Measurements from ENCODE around the gene SYK. TPM values are rescaled to one million over a fixed set of nuclear protein-coding genes. Genes with fewer than 3 reads are reported as not detected.
A peak's percentile ranks its signal among the peaks of the same experiment; 100 is the strongest.
"Not testable (repeated sequence)": the region's sequence is repeated elsewhere in the genome, so short reads cannot be mapped to it uniquely, and the experiment has no call there.

Gene SYK
- polyA plus RNA-seq (2013, experiment 1 of 2; ENCODE audit: insufficient read length) = 0.04 TPM
- polyA plus RNA-seq (2013, experiment 2 of 2; ENCODE audit: insufficient read length) = 0.23 TPM

DNA sequence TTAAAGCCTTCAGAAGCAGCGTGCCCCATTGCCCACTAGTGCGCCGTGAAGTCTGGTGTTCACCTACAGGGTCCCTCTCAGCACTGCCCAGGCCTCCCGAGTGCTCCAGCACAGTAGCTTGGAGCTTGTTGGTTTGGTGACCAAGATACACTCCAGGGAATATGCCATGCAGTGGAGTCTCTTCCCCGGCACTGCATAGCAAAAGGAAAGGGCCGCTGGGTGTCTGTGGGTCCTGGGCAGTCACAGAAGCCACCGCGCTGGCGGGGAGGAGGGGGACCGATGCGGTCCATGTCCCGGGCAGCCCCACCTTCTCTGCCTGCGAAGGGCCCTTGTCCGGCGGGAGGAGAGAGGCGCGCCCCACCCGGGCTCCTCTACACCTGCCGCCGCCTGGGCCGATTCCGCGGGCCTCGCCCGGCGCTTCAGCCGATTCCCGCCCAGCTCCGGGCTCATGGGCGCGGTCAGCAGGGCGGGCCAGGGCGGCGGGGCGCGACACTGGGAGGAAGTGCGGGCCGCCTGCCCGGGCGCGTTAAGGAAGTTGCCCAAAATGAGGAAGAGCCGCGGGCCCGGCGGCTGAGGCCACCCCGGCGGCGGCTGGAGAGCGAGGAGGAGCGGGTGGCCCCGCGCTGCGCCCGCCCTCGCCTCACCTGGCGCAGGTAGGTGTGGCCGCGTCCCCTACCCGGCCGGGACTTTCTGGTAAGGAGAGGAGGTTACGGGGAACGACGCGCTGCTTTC lies at the start of gene SYK:
Gene SYK, plus strand, starts transcription at position 579 of the 732 bp plus-strand sequence. CDS start 42,080 bp downstream, outside the sequence.
- no peak for DNase-seq

DNA sequence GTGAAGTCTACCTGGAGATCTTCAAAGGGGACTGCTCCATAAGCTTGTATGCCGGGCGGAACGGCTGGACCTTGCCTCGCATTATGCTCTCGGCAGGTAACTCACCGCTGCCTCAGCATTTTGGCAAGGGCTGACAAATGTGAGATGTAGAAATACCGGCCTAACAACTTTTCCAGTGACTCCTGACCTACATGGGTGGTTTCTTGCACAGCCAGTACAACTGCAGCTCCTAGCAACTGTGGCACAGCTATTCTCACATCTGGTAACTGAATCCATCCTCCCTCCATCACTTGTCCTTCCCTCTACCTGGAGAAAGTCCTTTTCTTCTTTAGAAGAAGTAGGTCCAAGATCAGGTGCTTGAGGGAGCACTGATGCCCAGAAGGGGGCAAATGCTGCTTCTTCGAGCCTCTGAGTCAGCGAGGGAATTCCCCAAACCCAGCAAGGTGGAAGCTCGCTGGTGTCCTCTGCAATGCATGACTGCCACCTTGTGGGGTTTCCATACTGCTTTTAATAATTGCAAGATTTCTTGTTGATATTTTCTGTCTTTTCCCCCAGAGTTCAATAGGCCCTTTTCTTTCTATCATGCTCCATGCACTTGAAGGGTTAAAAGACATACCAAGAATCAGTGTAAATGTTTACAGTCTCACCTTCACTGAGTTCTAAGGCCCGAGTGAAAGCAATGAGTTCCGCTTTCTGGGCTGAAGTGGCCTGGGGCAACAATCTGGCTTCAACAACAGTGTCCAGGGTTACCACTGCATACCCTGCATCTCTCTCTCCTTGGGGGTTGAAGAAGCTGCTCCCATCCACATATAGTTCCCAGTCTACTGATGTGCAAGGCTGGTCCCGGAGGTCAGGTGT lies 45.9 kb upstream of the SYK start:
- peak; percentile 43 for DNase-seq

DNA sequence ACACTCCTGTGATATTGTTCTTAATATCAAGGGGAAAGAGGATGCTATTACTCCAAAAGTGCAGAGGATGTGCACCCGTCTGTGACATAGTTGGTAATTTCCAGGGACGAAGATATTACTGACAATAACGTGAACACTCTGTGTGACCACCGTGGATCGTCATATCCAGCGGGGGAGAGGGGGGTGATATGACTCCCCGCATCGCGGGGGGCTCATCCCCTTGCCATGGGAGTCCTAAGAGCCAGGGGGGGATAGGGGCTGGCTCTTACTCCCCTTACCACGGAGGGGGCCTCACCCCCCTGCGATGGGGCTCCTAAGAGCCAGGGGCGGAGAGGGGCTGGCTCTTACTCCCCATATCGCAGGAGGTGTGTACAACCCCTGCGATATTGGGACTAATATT lies 41.0 kb upstream of the SYK start:
- not testable (repeated sequence) for DNase-seq

DNA sequence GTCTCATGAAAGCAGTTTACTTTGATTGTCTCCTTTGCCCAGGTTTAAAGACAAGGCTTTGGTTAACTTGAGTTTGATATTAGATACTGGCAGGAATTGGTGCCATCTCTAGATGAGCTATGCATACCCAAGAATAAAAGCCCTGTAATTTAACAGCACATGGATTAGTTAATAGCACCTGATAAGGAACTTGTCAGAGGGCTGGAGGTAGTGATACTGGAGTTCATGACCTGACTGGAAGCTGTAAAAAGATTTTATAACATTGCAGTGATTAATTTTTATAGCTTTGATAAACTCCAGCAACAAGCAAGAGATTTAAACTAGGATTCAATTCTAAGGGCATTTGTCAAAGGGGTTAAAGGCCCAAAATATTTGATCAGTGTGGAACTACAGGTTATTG lies 34.9 kb upstream of the SYK start:
- no peak for DNase-seq

DNA sequence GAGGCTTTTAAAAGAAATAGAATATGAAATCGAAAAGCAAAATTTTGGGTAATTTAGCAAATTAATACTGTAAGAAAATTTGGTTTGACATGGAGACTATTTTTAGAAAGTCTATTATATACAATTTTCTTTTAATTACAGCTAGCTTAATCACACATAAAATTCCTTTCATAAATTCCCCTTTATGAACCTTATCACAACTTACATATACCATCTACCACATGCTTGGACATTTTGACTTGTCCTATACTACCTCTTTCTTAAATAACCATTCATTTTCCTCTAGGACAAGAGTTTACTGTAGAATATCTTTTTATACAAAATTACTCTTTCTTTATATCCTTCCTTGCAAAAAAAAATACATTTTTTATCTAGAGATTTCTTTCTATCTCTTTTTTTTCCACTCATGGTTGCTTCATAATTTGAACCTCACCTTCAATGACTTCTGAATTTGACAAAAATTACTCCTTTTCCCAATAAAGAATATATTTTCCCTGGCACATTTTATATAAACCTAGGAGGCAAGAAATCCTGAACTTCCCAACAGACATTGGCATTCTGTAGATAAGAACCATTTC lies 34.0 kb upstream of the SYK start:
- DNase-seq = no peak

DNA sequence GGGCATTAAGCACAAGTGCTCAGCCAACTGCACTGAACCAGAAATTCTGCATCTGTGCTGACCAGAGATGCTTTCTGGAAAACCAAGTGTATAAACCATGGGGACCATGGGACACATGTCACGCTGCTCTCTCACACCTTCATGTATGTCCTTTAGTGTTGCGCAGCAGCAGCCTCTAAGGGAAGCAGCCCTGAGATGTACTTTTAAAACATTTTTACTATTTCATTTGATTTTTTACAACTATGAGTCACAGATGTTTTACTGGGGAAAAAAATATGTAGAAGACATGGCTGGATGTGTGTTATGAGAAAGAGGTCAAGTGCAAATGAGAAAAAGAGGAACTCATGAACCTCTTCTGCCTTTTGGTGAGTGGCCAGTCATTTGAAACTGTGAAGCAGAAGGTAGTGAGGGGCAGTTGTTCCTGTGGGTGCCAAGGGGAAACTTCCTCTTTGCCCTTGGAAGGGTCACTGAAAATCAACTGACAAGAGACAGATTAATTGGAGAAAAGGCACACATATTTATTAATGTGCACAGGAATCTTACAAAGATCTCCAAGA lies 31.4 kb upstream of the SYK start:
- no peak for DNase-seq

DNA sequence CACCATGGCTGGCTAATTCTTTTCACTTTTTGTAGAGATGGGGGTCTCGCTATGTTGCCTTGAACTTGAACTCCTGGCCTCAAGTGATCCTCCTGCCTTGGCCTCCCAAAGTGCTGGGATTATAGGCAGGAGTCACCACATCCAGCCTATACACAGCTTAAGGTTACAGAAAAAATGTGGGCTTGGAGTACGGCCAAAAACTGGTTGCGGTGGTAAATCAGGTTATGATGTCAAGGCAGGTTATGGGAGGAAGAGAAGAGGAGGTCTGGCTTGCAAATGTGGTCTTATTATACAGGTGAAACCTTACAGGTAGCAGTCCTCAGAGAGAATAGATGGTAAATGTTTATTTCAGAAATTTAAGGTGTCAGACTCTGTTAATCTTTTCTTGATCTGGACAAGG lies 30.7 kb upstream of the SYK start:
- DNase-seq = no peak

DNA sequence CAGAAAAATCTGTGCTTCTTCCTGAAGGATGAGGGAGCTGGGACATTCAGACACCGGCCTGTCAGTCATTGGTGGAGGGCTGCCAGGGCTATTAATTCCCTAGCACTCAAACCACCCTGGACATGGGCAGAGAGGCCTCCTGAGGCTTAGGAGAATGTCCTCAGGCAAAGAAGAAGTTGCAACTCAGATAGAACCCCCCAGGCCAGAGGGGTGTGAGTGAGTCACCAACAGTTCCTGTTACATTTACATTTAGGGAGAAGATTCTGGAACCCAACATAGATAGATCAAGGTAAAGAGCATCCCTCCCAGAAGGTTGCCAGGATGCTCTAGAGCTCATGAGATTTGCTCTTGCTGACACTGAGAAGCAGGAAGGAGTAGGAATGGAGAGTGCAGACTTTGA lies 29.2 kb upstream of the SYK start:
- no peak for DNase-seq

DNA sequence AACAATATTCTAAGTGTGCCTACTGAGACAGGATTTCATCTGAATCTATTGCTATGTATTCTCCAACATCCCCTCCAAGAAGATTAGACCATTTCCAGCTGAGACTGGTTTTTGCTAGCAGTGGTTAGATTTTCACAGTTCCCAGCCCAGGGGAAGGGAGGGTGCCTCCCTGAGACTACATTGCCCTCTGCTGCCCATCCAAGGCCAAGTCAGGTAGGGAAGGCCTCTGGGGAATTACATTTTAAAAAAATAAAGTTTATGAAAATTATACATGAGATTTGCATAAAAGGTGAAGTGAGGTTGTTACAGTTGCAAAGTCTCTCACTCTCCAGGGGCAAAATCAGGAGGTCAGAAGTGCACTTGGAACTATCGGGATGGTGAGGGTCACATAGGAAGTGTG lies 28.0 kb upstream of the SYK start:
- DNase-seq = no peak

DNA sequence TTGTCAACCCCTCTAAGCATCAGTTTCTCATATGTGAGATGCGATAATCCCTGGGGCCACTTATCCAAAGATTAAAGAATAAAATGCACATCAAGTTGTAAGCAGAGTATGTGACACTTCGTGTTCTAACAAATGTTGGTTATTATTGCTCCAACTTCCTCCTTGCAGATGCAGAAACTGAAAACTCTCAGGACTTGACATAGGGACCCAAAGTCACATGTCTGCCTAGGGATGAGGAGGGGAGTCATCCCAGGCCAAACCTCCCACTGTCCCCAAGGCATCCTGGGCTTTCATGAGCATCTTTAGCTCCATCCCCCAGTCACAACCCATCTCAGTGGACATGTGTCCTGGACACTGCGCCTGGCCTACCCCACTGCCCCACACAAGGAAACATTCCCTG lies 27.5 kb upstream of the SYK start:
- DNase-seq = no peak

DNA sequence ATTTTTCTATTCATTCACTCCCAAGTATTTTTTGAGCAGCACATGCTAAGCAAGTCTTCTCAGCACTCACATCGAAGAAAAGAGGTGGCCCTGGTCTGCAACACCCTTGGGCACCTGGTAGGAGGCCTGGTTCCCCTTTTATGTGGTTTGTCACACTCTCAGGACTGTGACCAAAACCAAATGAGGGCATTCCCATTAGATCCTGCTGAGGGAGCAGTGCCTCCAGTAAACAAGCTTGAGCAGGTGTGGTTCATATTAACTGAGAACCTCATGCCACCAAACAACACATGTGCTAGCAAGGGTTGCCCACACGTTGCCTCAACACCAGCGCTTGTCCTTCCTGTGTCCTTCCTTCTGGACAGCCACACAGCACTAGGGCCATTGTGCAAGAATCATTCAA lies 26.9 kb upstream of the SYK start:
- no peak for DNase-seq

DNA sequence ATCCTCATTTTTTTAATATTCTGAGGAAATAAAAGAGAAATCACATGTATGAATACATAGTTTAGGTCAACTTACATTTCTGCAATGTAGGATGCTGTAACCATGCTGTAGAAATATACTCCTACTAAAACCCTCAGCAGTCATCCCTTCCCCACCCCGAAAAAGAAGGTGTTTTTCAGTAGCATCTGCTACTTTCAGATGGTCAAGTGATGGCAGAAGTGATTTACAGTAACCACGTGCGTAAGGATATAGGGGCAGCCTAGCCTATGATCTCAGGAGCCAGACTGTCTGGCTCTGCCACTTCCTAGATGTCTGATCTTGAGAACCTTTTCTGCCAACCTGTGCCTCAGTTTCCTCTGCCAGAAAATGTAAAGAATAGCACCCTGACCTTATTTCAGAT lies 26.0 kb upstream of the SYK start:
- DNase-seq = no peak

DNA sequence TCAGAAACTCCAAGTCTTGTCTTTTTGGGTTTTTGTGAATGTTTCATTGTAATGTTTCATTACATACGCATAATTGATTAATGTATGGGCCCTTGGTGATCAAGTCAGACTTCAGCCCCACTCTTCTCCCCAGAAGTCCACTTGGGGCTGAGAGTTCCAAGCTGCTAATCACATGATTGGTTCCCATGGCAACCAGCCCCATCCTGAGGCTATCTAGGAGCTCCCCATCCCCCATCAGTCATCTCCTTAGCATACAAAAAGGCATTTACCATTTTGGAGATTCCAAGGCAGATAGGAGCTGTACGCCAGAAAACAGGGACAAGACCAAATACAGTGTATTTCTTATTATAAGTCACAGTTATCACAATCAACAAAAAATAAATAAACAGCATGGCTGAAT lies 22.9 kb upstream of the SYK start:
- no peak for DNase-seq

DNA sequence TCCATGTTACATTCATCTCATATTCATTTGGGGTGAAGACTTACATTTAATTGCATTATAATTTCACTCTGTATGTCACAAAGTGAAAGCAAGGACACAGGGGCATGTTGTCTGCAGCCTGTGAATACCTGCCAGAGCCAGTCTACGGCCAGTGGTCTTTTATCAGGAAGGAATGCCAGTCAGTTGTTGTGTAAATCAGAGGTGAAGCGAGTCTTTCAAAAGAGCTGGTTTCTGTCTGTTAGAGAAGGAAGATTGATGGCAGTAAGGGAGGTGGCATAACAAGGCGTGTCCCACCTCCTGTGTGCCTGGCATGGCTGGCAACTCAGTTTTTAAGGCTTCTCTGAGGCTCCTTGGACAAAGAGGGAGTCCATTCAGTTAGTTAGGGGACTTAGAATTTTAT lies 18.1 kb upstream of the SYK start:
- DNase-seq = no peak

DNA sequence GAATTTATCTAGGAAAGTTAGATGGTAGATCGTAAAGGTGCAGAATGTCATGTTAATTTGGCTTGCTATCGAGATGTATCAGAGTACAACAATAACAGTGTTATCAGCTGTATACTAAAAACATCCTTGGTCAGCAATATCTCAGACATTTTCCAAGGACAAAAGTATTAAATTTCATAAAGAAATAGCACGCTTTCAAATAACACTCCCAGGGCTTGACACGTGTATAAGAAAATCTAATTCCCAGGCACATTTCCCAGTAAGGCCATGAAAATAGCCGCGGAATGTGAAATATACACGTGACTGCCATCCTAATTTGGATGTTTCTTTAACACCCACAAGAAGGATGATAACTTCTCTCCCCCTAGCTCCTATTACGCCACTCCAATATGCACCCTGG lies 17.7 kb upstream of the SYK start:
- DNase-seq = no peak

DNA sequence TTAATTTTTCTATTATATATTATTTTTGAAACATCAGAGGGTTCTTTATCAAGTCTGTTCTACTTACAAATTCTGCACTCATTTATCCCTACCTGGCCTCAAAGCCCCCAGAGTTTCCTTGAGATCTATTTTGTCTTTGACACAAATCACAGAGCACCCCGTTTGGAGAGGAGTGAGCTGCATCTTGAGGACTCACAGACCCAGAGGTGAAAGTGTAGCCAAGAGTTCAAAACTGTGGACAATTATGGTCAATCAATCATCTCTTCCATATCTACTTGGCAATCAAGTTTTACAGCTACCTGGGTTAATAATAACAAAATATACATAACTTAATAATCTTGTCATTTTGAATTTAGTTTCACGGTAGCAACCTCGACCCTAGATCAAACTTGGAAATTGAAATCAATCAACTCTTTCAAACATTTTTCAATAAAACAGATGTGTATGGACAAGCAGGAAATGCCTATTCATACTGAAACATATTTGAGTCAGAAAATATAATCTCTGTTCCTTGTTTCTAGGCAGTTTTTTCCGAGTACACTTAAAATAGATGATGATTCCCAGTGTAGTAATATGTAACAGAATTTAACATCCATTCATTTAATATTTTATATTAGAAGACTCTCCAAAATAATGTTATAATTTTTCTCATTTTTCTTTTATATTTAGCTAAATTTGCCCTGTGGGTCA lies 13.7 kb upstream of the SYK start:
- DNase-seq = no peak

DNA sequence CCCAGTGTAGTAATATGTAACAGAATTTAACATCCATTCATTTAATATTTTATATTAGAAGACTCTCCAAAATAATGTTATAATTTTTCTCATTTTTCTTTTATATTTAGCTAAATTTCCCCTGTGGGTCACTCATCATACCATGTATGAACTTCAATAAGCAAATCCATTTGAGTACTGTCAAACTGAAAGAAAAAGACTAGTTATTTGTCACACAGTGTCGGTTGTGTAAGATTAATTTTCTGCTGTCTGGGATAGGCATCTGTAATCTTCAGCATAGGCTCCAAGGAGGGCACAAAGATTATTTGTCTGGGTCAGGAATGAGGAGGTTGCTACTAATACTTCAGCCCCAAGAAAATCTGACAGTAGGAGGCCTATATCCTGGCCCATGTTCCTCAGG lies 13.1 kb upstream of the SYK start:
- DNase-seq = not testable (repeated sequence)

DNA sequence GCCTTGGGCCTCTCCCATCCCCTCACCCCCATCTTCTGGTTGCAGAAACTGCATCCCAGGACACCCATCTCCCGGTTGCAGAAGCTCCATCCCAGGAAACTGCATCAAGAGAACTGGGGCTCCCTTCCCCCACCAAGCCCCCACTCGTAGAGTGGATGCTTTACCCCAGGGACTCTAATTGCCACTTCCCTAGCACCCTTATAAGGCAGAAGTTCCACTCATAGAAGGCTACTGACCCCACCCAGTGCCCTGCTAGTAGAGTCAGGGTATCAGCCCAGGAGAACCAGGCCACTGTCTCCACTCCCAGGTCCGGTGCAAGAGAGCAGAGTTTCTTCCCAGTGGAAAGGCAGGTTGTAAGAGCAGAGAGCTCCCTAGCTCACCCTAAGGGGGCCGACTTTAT lies 12.2 kb upstream of the SYK start:
- no peak for DNase-seq

DNA sequence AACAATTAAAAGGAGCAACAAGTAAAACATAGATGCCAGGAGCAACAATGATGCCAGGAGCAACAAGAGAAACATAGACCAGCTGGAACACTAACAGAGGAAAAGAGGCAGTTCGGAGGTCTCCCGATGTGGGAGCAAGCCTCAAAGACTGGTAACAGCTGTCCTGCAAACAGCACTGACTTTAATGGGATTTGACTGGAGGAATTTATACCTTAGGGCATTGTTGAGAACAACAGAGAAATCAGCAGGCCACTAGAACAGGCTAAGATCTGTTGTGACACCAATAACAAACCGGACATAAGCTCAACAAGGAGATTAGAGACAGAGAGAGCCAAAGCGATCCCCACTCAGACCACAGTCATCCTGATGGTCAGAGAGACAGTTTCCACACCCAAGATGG lies 11.8 kb upstream of the SYK start:
- DNase-seq = no peak

DNA sequence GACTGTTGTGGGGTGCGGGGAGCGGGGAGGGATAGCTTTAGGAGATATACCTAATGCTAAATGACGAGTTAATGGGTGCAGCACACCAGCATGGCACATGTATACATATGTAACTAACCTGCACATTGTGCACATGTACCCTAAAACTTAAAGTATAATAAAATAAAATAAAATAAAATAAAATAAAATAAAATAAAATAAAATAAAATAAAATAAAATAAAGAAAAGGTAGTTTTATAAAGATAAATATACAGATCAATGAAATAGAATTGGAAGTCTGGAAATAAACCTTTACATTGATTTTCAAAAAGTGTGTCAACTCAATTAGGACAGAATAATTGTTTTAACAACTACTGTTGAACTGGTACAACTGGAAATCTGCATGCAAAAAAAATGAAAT lies 8.6 kb upstream of the SYK start:
- DNase-seq = not testable (repeated sequence)

DNA sequence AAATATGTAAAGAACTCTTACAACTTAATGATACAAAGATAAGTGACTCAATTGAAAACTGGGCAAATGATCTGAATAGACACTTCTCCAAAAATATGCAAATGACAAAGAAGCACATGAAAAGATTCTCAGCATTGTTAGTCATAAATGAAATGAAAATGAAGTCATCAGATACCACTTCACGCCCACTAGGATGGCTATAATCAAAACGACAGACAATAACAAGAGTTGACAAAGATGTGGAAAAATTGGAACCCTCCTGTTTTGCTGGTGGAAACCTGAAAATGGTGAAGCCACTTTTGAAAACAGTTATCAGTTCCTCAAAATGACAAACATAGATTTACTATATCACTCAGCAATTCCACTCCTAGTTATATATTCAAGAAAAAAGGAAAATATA lies 7.9 kb upstream of the SYK start:
- DNase-seq = no peak

DNA sequence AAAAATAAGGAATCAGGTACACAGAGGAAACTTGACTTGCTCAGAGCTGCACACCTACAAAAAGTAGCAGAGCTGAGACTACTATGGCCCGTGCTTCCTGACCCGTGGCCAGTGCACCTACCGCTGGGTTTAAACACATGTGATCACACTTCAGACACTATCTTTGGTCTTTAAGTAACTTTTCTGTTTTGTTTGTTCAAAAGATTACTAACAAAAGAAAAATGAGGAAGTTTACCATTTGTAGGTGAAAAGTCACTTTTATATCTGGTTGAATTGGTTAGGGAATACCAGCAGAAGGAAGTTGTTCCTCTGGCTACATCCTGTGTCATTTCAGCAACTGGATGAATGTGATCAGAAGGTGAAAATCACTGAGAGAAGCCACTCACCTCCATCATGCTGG lies 6.5 kb upstream of the SYK start:
- no peak for DNase-seq

DNA sequence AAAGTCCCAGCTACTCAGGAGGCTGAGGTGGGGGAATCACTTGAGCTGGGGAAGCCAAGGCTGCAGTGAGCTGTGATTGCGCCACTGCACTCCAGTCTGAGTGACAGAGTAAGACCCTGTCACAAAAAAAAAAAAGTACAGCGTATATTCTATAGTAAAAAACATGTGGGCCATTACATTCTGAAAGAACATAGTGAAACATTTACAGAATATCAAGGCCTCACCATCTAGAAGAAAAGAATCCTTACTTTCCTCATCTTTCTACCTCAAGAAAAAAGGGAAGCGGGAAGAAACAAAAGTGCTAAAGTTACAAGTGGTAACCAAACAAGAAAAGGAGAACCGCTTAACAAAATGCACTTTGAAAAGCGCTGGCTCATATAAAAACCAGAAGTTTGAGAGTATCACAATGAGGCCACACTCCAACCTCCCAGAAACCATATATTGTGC lies 5.7 kb upstream of the SYK start:
- no peak for DNase-seq
